Islet of Langerhans (tissue), 1 donor: Measurements from ENCODE around the gene LRRC51.
"Not testable (repeated sequence)": the region's sequence is repeated elsewhere in the genome, so short reads cannot be mapped to it uniquely, and the experiment has no call there.

Experiments used
- FAIRE-seq: peaks from one replicate; lab custom pipeline; 2011; peaks lifted over from hg19 to GRCh38; lab: Jason Lieb, UNC

Gene LRRC51

GRCh38 chr11:72141066-72141465, 60.4 kb downstream of the LRRC51 start:
- no peak for FAIRE-seq

- not testable (repeated sequence) for FAIRE-seq
These were observed 61.4 kb downstream of the LRRC51 start for GRCh38 chr11:72142086-72142485.

GRCh38 chr11:72142543-72142942, 61.9 kb downstream of the LRRC51 start:
- not testable (repeated sequence) for FAIRE-seq

GRCh38 chr11:72144807-72145565, 64.3 kb downstream of the LRRC51 start:
- FAIRE-seq: no peak
